Endothelial cell of coronary artery (primary cell): ENCODE data around the gene STUB1. TPM values are rescaled to one million over a fixed set of nuclear protein-coding genes. Genes with fewer than 3 reads are reported as not detected.

Experiments
- total RNA-seq: library from RNA; depleted of rRNA; stranded (reverse); fragments of >200 nt; gene quantifications from 2 replicates; pipeline ENCODE4 v1.2.3, GENCODE V29; 2014

The STUB1 gene
- total RNA-seq, 1 donor from 2014 or later = 181 TPM

Other genes starting within 250 kb of the STUB1 start
- 26.4 and 38.9 TPM in 2 replicates for gene CAPN15, start 152.7 kb upstream of the STUB1 start, total RNA-seq
- gene PRR35, start 120.0 kb upstream of the STUB1 start, total RNA-seq = not detected in 2 replicates
- 1.0 and 1.3 TPM in 2 replicates for gene NHLRC4, start 113.4 kb upstream of the STUB1 start, total RNA-seq
- 24.4 and 28.9 TPM in 2 replicates for gene PIGQ, start 110.4 kb upstream of the STUB1 start, total RNA-seq
- gene RAB40C, start 90.3 kb upstream of the STUB1 start, total RNA-seq = 9.3 and 10.2 TPM in 2 replicates
- 0.09 and 0.19 TPM in 2 replicates for gene WFIKKN1, start 49.4 kb upstream of the STUB1 start, total RNA-seq
- gene METTL26, start 44.1 kb upstream of the STUB1 start, total RNA-seq = 69.7 and 76.9 TPM in 2 replicates
- gene MCRIP2, start 38.6 kb upstream of the STUB1 start, total RNA-seq = 16.2 and 19.2 TPM in 2 replicates
- 10.2 and 12.1 TPM in 2 replicates for gene WDR90, start 31.0 kb upstream of the STUB1 start, total RNA-seq
- gene RHOT2, start 12.3 kb upstream of the STUB1 start, total RNA-seq = 29.7 and 37.8 TPM in 2 replicates
- 0.36 and 0.47 TPM in 2 replicates for gene RHBDL1, start 4.7 kb upstream of the STUB1 start, total RNA-seq
- 24.8 and 29.7 TPM in 2 replicates for gene JMJD8, start 3.9 kb downstream of the STUB1 start, total RNA-seq
- gene WDR24, start 10.0 kb downstream of the STUB1 start, total RNA-seq = 2.9 and 4.3 TPM in 2 replicates
- gene FBXL16, start 25.4 kb downstream of the STUB1 start, total RNA-seq = under 0.01 and 0.18 TPM in 2 replicates
- 42.5 and 56.3 TPM in 2 replicates for gene METRN, start 34.7 kb downstream of the STUB1 start, total RNA-seq
- 22.8 and 26.4 TPM in 2 replicates for gene ANTKMT, start 40.7 kb downstream of the STUB1 start, total RNA-seq
- gene CCDC78, start 46.0 kb downstream of the STUB1 start, total RNA-seq = 0.45 and 1.1 TPM in 2 replicates
- gene HAGHL, start 46.7 kb downstream of the STUB1 start, total RNA-seq = 7.9 and 11.6 TPM in 2 replicates
- gene CIAO3, start 60.6 kb downstream of the STUB1 start, total RNA-seq = 25.8 and 30.8 TPM in 2 replicates
- gene MSLN, start 80.3 kb downstream of the STUB1 start, total RNA-seq = not detected in 2 replicates
- 27.3 and 32.4 TPM in 2 replicates for gene RPUSD1, start 108.0 kb downstream of the STUB1 start, total RNA-seq
- gene CHTF18, start 108.2 kb downstream of the STUB1 start, total RNA-seq = 9.9 and 17.9 TPM in 2 replicates
- not detected in 2 replicates for gene GNG13, start 120.3 kb downstream of the STUB1 start, total RNA-seq